K562 (cell line): ENCODE measurements around the gene HEPACAM2. TPM values are rescaled to one million over a fixed set of nuclear protein-coding genes. Genes with fewer than 3 reads are reported as not detected.

Experiments used
- BRF2 ChIP-seq: IDR thresholded peaks from 3 replicates; pipeline ENCODE4 v1.6.1; 2011; ENCODE audit warnings: borderline replicate concordance, mild to moderate bottlenecking; ENCODE audit not compliant: insufficient read length, insufficient read depth
- CGGBP1 ChIP-seq: fragments of 250-450 bp; sonication (Bioruptor Pico); IDR thresholded peaks from 2 replicates; pipeline ENCODE4 v1.9.0; 2021; ENCODE audit warnings: mild to moderate bottlenecking
- HINFP ChIP-seq: fragments of 450-650 bp; conservative IDR thresholded peaks from 2 replicates; pipeline ENCODE4 v1.6.1; 2016; ENCODE audit warnings: missing genetic modification characterization, low read depth, mild to moderate bottlenecking, control low read depth, missing compliant biosample characterization
- HIVEP1 ChIP-seq: fragments of 250-450 bp; sonication (Bioruptor Pico); IDR thresholded peaks from 2 replicates; pipeline ENCODE4 v1.4.0; 2020; ENCODE audit warnings: mild to moderate bottlenecking
- NR4A1 ChIP-seq, 2 experiments: fragments of 250-450 bp in 1 of 2; fragments of 450-650 bp in 1 of 2; sonication (Bioruptor Pico) in 1 of 2; IDR thresholded peaks; 2 replicates each; pipeline versions ENCODE4 v1.4.0 to v1.6.1; 2016 to 2020; ENCODE audit warnings: mild to moderate bottlenecking in 2 of 2, missing compliant biosample characterization in 1 of 2, missing genetic modification characterization in 1 of 2, moderate library complexity in 1 of 2
- PATZ1 ChIP-seq: fragments of 250-450 bp; sonication (Bioruptor Pico); IDR thresholded peaks from 2 replicates; pipeline ENCODE4 v1.5.0; 2020; ENCODE audit warnings: mild to moderate bottlenecking, borderline replicate concordance
- PTRF ChIP-seq: fragments of 450-650 bp; IDR thresholded peaks from 2 replicates; pipeline ENCODE4 v1.6.1; 2016; ENCODE audit warnings: mild to moderate bottlenecking, missing genetic modification characterization, missing compliant biosample characterization
- ZBTB9 ChIP-seq: fragments of 450-650 bp; formaldehyde crosslinking; IDR thresholded peaks from 2 replicates; pipeline ENCODE4 v1.4.0; 2020; ENCODE audit warnings: mild to moderate bottlenecking, moderate library complexity
- ZFP1 ChIP-seq: fragments of 450-650 bp; formaldehyde crosslinking; IDR thresholded peaks from 2 replicates; pipeline ENCODE4 v1.4.0; 2020; ENCODE audit warnings: mild to moderate bottlenecking, mixed read lengths
- ZNF165 ChIP-seq: fragments of 250-450 bp; sonication (Bioruptor Pico); IDR thresholded peaks from 2 replicates; pipeline ENCODE4 v1.4.0; 2020; ENCODE audit warnings: borderline replicate concordance
- ZNF175 ChIP-seq: fragments of 200-800 bp; sonication (Bioruptor generic); IDR thresholded peaks from 2 replicates; pipeline ENCODE4 v1.6.1; 2016; ENCODE audit warnings: low read depth, mild to moderate bottlenecking, missing genetic modification characterization, missing compliant biosample characterization
- ZNF197 ChIP-seq: fragments of 200-800 bp; sonication (Bioruptor generic); IDR thresholded peaks from 2 replicates; pipeline ENCODE4 v1.6.1; 2016; ENCODE audit warnings: low read depth, missing genetic modification characterization, missing compliant biosample characterization
- ZNF511 ChIP-seq: sonication (generic); formaldehyde crosslinking; IDR thresholded peaks from 2 replicates; pipeline ENCODE4 v1.8.0; 2022; ENCODE audit warnings: mild to moderate bottlenecking, missing genetic modification reagents
- ZNF589 ChIP-seq: fragments of 200-800 bp; sonication (Bioruptor generic); IDR thresholded peaks from 2 replicates; pipeline ENCODE4 v1.6.1; 2016; ENCODE audit warnings: low read depth, missing genetic modification characterization, missing compliant biosample characterization
- ZNF592 ChIP-seq: fragments of 450-650 bp; IDR thresholded peaks from 2 replicates; pipeline ENCODE4 v1.6.1; 2017; ENCODE audit warnings: antibody characterized with exemption, mild to moderate bottlenecking
- polyA plus RNA-seq, 8 experiments: library from polyadenylated mRNA; depleted of rRNA in 4 of 8; stranded (reverse) in 5 of 8; unstranded in 3 of 8; fragments of >200 nt; fragmentation: Nextera tagmentation in 2 of 8; fragmentation: Illumina TruSeq in 1 of 8; extraction: Ambion mirVana in 2 of 8; extraction: Trizol in 1 of 8; gene quantifications; 2 replicates each; pipeline versions ENCODE4 v1.2.1 to v1.2.3, GENCODE V29; 2011 to 2014; ENCODE audit warnings: inconsistent platforms in 1 of 8, missing spikeins in 1 of 8
- total RNA-seq, 7 experiments: library from RNA; depleted of rRNA in 6 of 7; stranded (reverse); fragments of >200 nt in 6 of 7; fragmentation: Illumina TruSeq in 2 of 7; extraction: Trizol in 2 of 7; gene quantifications; 2 replicates each; pipeline versions ENCODE4 v1.2.1 to v1.2.3, GENCODE V29; 2011 to 2021; ENCODE audit warnings: low replicate concordance in 1 of 7

The HEPACAM2 gene
- total and polyA plus RNA-seq, 9 of the 15 experiments (the other 6 are each of a cell fraction or from before 2014, with no cell fraction given), result 2.0 to 6.5 (median 3.9) TPM

GRCh38 chr7:93148727-93149126 lies 77.5 kb downstream of the HEPACAM2 start (continued):
- TF ChIP-seq PATZ1 (CRISPR knock-in tag) (peak; percentile 87; the same call in 1 of the 2 replicates), ZFP1 (CRISPR knock-in tag) (peak; percentile 75), HINFP (peak; percentile 65), ZNF589 (CRISPR knock-in tag) (peak; percentile 79), BRF2 (no peak), PTRF (peak; percentile 89), ZNF592 (peak; percentile 78), NR4A1 (CRISPR knock-in tag; IDR thresholded peaks at IDR 0.05) (no peak), NR4A1 (tag; IDR thresholded peaks at IDR 0.05) (peak; percentile 97), ZNF511 (no peak), HIVEP1 (CRISPR knock-in tag) (0 out of 2 replicates have a peak, but pooled peaks have one; percentile 38), ZNF165 (0 out of 2 replicates have a peak, but pooled peaks have one; percentile 32), CGGBP1 (no peak), ZNF175 (CRISPR knock-in tag) (peak; percentile 97), ZBTB9 (CRISPR knock-in tag) (peak; percentile 95), ZNF197 (CRISPR knock-in tag) (peak; percentile 94)
